Liver (tissue), 9 donors: ENCODE results near the gene FGFRL1. TPM values are rescaled to one million over a fixed set of nuclear protein-coding genes. Genes with fewer than 3 reads are reported as not detected.

ENCODE experiments used
- DNase-seq: peaks from one replicate; pipeline ENCODE4 v3.0.0-alpha.2; 2017; ENCODE audit warnings: low spot score
- H3K27ac ChIP-seq, 2 donors: one replicate each; pipeline ENCODE4 v1.7.0; 2013; ENCODE audit warnings: inconsistent platforms in 2 of 2, low read length in 2 of 2, control low read depth in 1 of 2, low read depth in 1 of 2, mild to moderate bottlenecking in 1 of 2
- H3K27me3 ChIP-seq, 4 donors: one replicate each; pipeline versions ENCODE4 v1.6.1 to v1.7.0; 2013; ENCODE audit warnings: low read length in 3 of 4, inconsistent platforms in 1 of 4, mild to moderate bottlenecking in 1 of 4, moderate library complexity in 1 of 4; ENCODE audit not compliant: control insufficient read depth in 4 of 4, insufficient read depth in 4 of 4
- H3K36me3 ChIP-seq, 4 donors: one replicate each; pipeline versions ENCODE4 v1.6.1 to v1.7.0; 2013; ENCODE audit warnings: low read length in 3 of 4, mild to moderate bottlenecking in 3 of 4, low read depth in 1 of 4, moderate library complexity in 1 of 4; ENCODE audit not compliant: control insufficient read depth in 4 of 4, insufficient read depth in 3 of 4
- H3K4me1 ChIP-seq, 4 donors: one replicate each; pipeline versions ENCODE4 v1.6.1 to v1.7.0; 2013; ENCODE audit warnings: low read length in 3 of 4, mild to moderate bottlenecking in 3 of 4, moderate library complexity in 1 of 4; ENCODE audit not compliant: control insufficient read depth in 4 of 4, insufficient read depth in 4 of 4
- H3K4me3 ChIP-seq, 3 donors: one replicate each; pipeline versions ENCODE4 v1.6.1 to v1.7.0; 2013; ENCODE audit warnings: low read length in 3 of 3, control low read depth in 1 of 3, low read depth in 1 of 3, mild to moderate bottlenecking in 1 of 3
- H3K9ac ChIP-seq, 2 donors: one replicate each; pipeline ENCODE4 v1.7.0; 2013; ENCODE audit warnings: low read length in 2 of 2, mild to moderate bottlenecking in 2 of 2, moderate library complexity in 2 of 2, control low read depth in 1 of 2, low read depth in 1 of 2
- H3K9me3 ChIP-seq, 4 donors: one replicate each; pipeline versions ENCODE4 v1.6.1 to v1.7.0; 2013; ENCODE audit warnings: low read length in 3 of 4; ENCODE audit not compliant: control insufficient read depth in 4 of 4
- ATF3 ChIP-seq: IDR thresholded peaks from 2 replicates; pipeline ENCODE4 v1.6.1; 2016; ENCODE audit warnings: antibody characterized with exemption
- CTCF ChIP-seq: fragments of 150-350 bp; IDR thresholded peaks from 2 replicates; pipeline ENCODE4 v1.5.1; 2017; ENCODE audit warnings: improper control_type of control experiment, low read depth, low read length; ENCODE audit not compliant: missing input control
- EGR1 ChIP-seq, 2 donors: IDR thresholded peaks; 2 replicates each; pipeline ENCODE4 v1.6.1; 2016 to 2018; ENCODE audit warnings: antibody characterized with exemption in 2 of 2, low read depth in 2 of 2
- FOXA2 ChIP-seq: IDR thresholded peaks from 2 replicates; pipeline ENCODE4 v1.6.1; 2016; ENCODE audit warnings: antibody characterized with exemption
- GABPA ChIP-seq, 2 donors: IDR thresholded peaks in 1 of 2; conservative IDR thresholded peaks in 1 of 2; 2 replicates each; pipeline ENCODE4 v1.6.1; 2016; ENCODE audit warnings: antibody characterized with exemption in 2 of 2, mild to moderate bottlenecking in 1 of 2, moderate library complexity in 1 of 2
- HNF4A ChIP-seq, 2 donors: conservative IDR thresholded peaks; 2 replicates each; pipeline ENCODE4 v1.6.1; 2016; ENCODE audit warnings: antibody characterized with exemption in 2 of 2, mild to moderate bottlenecking in 2 of 2
- HNF4G ChIP-seq: IDR thresholded peaks from 2 replicates; pipeline ENCODE4 v1.6.1; 2016; ENCODE audit warnings: antibody characterized with exemption
- JUND ChIP-seq, 2 donors: IDR thresholded peaks; 2 replicates each; pipeline ENCODE4 v1.6.1; 2016; ENCODE audit warnings: antibody characterized with exemption in 2 of 2
- MAX ChIP-seq: IDR thresholded peaks from 2 replicates; pipeline ENCODE4 v1.6.1; 2016; ENCODE audit warnings: antibody characterized with exemption
- NR2F2 ChIP-seq: IDR thresholded peaks from 2 replicates; pipeline ENCODE4 v1.6.1; 2016; ENCODE audit warnings: antibody characterized with exemption
- RAD21 ChIP-seq, 2 donors: IDR thresholded peaks; 2 replicates each; pipeline ENCODE4 v1.6.1; 2016; ENCODE audit warnings: antibody characterized with exemption in 2 of 2, mild to moderate bottlenecking in 2 of 2
- RXRA ChIP-seq, 2 donors: IDR thresholded peaks; 2 replicates each; pipeline ENCODE4 v1.6.1; 2017 to 2018; ENCODE audit warnings: antibody characterized with exemption in 2 of 2, mild to moderate bottlenecking in 1 of 2
- SP1 ChIP-seq: IDR thresholded peaks from 2 replicates; pipeline ENCODE4 v1.6.1; 2018; ENCODE audit warnings: antibody characterized with exemption, mild to moderate bottlenecking
- TAF1 ChIP-seq: conservative IDR thresholded peaks from 2 replicates; pipeline ENCODE4 v1.6.1; 2016; ENCODE audit warnings: antibody characterized with exemption, mild to moderate bottlenecking
- YY1 ChIP-seq: IDR thresholded peaks from 2 replicates; pipeline ENCODE4 v1.6.1; 2016; ENCODE audit warnings: antibody characterized with exemption, mild to moderate bottlenecking
- ZBTB33 ChIP-seq: IDR thresholded peaks from 2 replicates; pipeline ENCODE4 v1.6.1; 2016; ENCODE audit warnings: antibody characterized with exemption
- WGBS: extraction: QIAGEN DNeasy Blood & Tissue Kit; methylation state at CpG from one replicate; pipeline ENCODE4 v1.1.7; 2013; 5-methylcytosine and 5-hydroxymethylcytosine counted together
- polyA plus RNA-seq, 2 donors: library from polyadenylated mRNA; stranded (reverse) in 1 of 2; unstranded in 1 of 2; fragments of 200-250 nt in 1 of 2; fragments of >200 nt in 1 of 2; fragmentation: Nextera tagmentation in 1 of 2; extraction: Ambion mirVana in 1 of 2; gene quantifications; one replicate each; pipeline versions ENCODE4 v1.2.1 to v1.2.3, GENCODE V29; 2013 to 2015
- total RNA-seq, 2 donors: library from RNA; depleted of rRNA; stranded (reverse); fragments of >200 nt; gene quantifications; one replicate each; pipeline ENCODE4 v1.2.3, GENCODE V29; 2014
- donor health status: healthy.
- donor health status: healthy.
- donor health status: healthy.
- donor health status: healthy.
- donor health status: healthy.

The FGFRL1 gene
- total and polyA plus RNA-seq, 4 donors: 14.2 to 49.1 (median 22.4) TPM

GRCh38 chr4:1031956-1032795, 20.8 kb downstream of the FGFRL1 start (continued):
- TF ChIP-seq ZBTB33 (no peak), NR2F2 (no peak)

- Histone ChIP-seq H3K36me3 (no peaks in the 10 kb centered on the region), H3K4me3 (no peak overlapping the region), H3K4me1 (peaks cover 0 to 1% (median 0%) of the 10 kb centered on the region in 4 donors), H3K27me3 (peaks cover 0 to 3% (median 0%) of the 10 kb centered on the region in 4 donors), H3K9ac (no peak overlapping the region), H3K9me3 (no peaks in the 10 kb centered on the region), H3K27ac (no peak overlapping the region)
- TF ChIP-seq EGR1 (IDR thresholded peaks at IDR 0.05; ENCODE audit: low read depth in 2 of 2) (no peak), SP1 (no peak), NR2F2 (no peak), ATF3 (no peak), HNF4A (conservative IDR thresholded peaks at IDR 0.05) (no peak), RAD21 (IDR thresholded peaks at IDR 0.05) (no peak), YY1 (no peak), ZBTB33 (no peak), HNF4G (no peak), TAF1 (no peak)
- WGBS: 81% methylated on average over 10 of the region's 10 CpGs
- no peak for DNase-seq
Measured at GRCh38 chr4:1032861-1033260, 21.4 kb downstream of the FGFRL1 start.

GRCh38 chr4:1033840-1034551, 22.6 kb downstream of the FGFRL1 start:
- H3K36me3 ChIP-seq: no peaks in the 10 kb centered on the region
- no peak overlapping the region for H3K27ac ChIP-seq
- H3K9me3 ChIP-seq: no peaks in the 10 kb centered on the region
- 69% methylated on average over 35 of the region's 35 CpGs for WGBS
- H3K27me3 ChIP-seq: peaks cover 0 to 3% (median 0%) of the 10 kb centered on the region in 4 donors
- DNase-seq: no peak
- H3K4me1 ChIP-seq: no peaks in the 10 kb centered on the region
- H3K9ac ChIP-seq: no peak overlapping the region
- no peak overlapping the region for H3K4me3 ChIP-seq
- TF ChIP-seq HNF4G: no peak
- TF ChIP-seq RAD21 (IDR thresholded peaks at IDR 0.05): no peak
- no peak for TF ChIP-seq ATF3
- no peak for TF ChIP-seq HNF4A (conservative IDR thresholded peaks at IDR 0.05)
- no peak for TF ChIP-seq YY1
- no peak for TF ChIP-seq NR2F2
- no peak for TF ChIP-seq CTCF
- TF ChIP-seq MAX: no peak
- TF ChIP-seq GABPA (IDR thresholded peaks at IDR 0.05 in 1 of 2, conservative IDR thresholded peaks at IDR 0.05 in 1 of 2): no peak
- no peak for TF ChIP-seq RXRA (IDR thresholded peaks at IDR 0.05)
- no peak for TF ChIP-seq EGR1 (IDR thresholded peaks at IDR 0.05; ENCODE audit: low read depth in 2 of 2)
- TF ChIP-seq TAF1: no peak
- TF ChIP-seq JUND (IDR thresholded peaks at IDR 0.05): no peak
- no peak for TF ChIP-seq FOXA2
- TF ChIP-seq ZBTB33: no peak
- no peak for TF ChIP-seq SP1
